GM21447 (cell line): Measurements from ENCODE around the gene AIFM3.

Experiments
- ATAC-seq: cut with Tn5 transposase; IDR thresholded peaks from one replicate; pipeline ENCODE4 v1.9.1; 2021; ENCODE audit not compliant: unreplicated experiment

Gene AIFM3

DNA sequence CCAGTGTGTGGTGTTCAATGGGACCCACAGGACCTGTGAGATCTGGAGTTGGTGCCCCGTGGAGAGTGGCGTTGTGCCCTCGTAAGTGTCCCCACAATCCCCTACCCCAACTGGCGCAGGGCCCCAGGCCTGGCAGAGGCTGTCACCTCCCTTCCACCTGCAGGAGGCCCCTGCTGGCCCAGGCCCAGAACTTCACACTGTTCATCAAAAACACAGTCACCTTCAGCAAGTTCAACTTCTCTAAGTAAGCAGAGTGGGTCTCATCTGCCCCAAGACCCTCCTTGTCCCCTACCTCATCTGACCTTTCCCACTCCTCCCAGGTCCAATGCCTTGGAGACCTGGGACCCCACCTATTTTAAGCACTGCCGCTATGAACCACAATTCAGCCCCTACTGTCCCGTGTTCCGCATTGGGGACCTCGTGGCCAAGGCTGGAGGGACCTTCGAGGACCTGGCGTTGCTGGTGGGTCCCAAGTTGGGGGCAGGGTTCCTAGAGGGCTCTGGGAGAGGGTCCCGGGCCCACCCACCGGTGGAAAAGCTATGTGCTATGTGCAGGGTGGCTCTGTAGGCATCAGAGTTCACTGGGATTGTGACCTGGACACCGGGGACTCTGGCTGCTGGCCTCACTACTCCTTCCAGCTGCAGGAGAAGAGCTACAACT is 56.0 kb downstream of the AIFM3 start:
- no peak for ATAC-seq

DNA sequence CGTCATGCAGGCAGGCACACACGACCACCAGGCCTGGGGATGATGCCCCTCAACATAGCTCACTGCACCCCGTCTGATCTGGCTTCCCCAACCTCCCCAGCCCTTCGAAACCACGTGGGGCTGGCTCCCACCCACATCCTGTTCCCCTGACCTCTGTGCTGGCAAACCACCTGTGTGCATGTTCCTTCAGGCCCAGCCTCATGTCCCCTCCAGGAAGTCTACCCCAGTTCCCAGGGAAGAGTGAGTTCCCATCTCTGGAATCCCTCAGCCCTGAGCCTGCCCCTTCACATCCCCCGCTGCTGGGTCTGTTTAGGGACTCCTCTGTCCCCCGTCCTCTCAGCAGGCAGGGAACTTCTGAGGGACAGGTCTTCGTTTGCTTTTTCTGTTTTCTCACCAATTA is 58.2 kb downstream of the AIFM3 start:
- ATAC-seq, result no peak

DNA sequence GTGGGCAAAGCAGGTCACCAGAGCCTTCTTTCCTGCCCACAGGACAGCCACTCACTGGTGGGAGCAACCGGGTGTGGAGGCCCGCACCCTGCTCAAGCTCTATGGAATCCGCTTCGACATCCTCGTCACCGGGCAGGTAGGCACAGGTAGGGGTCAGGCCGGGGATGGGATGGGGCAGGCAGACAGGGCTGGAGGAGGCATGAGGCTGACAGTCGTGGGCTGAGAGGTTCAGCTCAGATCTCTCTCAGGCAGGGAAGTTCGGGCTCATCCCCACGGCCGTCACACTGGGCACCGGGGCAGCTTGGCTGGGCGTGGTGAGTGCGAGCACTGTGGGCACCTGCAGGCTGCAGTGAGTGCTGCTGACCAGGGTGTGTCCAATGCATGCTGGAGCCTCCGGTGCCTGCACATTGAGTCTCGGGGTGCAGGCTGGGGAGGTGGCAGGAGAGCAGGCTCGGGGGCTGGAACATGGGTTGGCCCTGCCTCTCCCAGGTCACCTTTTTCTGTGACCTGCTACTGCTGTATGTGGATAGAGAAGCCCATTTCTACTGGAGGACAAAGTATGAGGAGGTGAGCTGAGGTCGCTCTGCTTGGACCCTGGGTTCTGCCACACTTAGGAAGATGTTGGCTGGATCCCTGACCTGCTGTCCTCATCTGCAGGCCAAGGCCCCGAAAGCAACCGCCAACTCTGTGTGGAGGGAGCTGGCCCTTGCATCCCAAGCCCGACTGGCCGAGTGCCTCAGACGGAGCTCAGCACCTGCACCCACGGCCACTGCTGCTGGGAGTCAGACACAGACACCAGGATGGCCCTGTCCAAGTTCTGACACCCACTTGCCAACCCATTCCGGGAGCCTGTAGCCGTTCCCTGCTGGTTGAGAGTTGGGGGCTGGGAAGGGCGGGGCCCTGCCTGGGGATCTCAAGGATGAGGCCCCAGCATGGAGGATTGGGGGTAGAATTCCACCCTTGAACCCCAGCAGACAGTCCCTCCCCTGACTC is 59.0 kb downstream of the AIFM3 start:
- no peak for ATAC-seq

DNA sequence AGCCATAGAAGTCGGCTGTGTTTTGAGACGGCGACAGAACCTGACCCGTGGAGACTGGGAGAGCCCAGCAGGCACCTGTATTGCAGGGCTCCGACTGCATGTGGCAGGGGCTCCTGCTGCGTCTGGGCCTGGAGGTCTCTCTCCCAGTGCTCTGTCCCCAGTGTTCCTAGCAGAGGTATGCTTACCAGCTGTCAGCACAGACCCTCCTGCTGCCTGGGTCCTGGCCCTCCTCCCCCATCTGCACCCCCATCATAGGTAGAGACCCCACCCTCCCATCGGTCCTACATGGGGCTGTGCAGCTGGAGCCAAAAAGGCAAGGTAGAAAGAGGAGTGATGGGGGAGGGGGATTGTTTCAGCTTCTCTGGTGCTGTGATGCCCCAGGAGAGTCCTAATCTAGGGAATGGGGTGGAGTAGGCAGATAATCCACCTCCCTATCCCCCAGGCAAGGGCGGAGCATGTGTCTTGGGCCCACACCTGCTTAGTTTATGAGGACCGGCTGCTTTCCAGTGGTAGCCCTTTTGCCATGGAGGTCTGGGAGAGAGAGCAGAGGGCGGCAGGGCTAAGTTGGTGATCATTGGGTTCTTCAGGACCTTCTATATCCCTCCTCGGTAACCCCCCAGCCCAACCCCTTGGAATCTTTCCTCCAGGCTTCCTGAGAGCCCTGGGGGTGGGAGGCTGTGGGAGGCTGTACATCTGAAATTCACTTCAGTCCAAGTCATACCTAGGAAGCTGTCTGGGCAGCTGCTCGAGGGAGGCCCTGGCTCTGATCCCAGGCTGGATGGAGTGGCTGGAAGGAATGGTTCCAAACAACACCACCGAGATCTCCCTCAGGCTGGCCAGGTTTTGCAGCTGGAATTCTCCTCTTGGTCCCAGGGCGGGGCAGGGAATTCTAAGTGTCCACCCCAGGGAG is 60.0 kb downstream of the AIFM3 start:
- ATAC-seq, result no peak

DNA sequence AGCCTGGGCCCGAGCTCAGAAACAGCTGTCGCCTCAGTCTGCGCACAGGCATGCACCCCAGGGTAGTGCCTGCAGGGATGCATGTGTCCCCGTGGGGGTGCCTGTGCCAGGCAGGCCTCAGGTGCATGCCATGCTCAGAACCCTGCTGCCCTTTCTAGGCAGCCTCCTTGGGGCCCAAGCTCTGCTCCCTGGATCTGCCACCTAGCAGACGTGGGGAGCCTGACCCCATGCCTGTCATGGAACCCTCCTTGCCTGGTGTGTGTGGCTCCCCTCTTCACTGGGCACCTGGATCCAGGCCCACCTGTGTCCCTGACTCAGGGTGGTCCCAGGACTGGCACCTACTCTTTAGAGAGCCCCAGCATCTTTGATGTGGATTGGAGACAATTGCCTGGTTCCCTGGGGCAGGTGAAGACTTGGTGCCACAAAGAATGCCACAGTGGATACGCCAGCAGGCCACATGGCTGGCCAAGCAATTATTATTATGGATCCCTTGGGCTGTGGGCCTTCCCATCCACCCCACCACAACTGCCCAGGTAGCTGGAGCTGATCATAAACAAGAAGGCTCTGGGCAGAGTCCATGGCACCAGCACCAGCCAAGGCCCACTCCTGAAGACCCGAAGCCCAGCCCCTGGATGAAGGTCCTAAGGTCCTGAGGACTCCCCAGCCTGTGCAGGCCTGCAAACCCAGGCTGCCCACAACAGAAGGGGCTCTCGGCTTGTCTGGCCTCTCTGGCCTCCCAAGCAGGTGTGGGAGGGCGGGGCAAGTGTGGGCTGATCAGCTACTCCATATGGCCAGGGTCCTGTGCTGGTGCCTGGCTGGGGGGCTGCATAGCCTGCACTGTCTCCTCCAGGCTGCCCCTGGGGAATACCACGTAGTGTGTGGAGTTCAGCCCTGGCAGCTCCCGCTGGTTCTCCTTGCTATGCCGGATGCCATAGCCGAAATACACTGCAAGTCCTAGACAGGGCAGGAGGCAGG is 61.5 kb downstream of the AIFM3 start:
- ATAC-seq, result no peak

DNA sequence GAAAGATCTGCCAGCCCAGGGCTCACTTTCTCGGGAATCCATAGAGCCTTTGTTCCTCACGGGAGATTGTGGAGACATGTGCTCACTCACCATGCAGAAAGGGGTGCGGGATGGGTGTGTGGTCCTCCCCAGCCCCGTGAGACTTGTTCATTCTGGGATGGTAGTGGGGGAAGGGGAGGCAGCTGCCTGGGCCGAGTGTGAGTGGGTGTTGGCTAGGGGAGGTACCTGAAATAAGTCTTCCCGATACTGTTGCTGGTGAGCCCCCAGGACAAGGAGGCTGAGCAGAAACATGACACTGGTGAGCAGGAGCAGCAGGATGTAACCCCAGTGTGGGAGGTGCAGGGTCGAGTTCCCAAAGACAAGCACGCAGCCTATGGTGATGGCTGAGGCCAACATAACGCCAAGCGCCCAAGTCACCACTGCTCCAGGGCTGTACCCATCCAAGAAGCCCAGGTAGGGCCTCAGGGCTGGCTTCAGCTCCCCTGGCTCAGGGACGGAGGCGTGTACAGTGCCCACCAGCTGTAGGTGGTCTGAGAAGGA is 62.5 kb downstream of the AIFM3 start:
- no peak for ATAC-seq

DNA sequence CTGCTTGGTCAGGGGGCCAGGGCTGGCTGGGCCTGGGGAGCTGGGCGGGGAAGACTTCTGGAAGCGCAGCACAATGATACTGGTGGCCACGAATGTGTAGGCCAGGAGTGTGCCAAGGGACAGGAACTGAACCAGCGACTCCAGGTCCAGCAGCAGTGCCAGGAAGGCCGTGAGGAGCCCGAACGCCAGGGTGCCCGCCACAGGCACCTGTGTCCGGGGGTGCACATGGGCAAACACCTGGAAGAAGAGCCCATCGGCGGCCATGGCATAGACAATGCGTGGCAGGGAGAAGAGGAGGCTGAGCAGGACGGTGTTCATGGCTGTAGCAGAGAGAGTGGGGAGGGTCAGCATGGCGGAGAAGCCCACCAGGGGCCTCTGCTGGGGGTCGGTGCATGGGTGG is 63.0 kb downstream of the AIFM3 start:
- ATAC-seq, result no peak
